Measurements from ENCODE around the gene GPRC5C. TPM values are rescaled to one million over a fixed set of nuclear protein-coding genes. Genes with fewer than 3 reads are reported as not detected.
A peak's percentile ranks its signal among the peaks of the same experiment; 100 is the strongest.

The GPRC5C gene
- total and polyA plus RNA-seq, 2 of the 13 experiments (the other 11 are each of a cell fraction or from before 2014, with no cell fraction given), result 85.6 to 300 TPM

GRCh38 chr17:74457146-74457819, 25.4 kb downstream of the GPRC5C start (continued):
- TF ChIP-seq ZNF543 (CRISPR knock-in tag; IDR thresholded peaks at IDR 0.05), result no peak
- 0 out of 2 replicates have a peak, but pooled peaks have one; percentile 19 for TF ChIP-seq PITX1 (CRISPR knock-in tag; IDR thresholded peaks at IDR 0.05)
- TF ChIP-seq ZSCAN29 (CRISPR knock-in tag; conservative IDR thresholded peaks at IDR 0.05), result no peak
- no peak for TF ChIP-seq ZNF792 (CRISPR knock-in tag; IDR thresholded peaks at IDR 0.05)
- no peak for TF ChIP-seq CREB1 (IDR thresholded peaks at IDR 0.05)
- no peak for TF ChIP-seq CREB1 (CRISPR knock-in tag; IDR thresholded peaks at IDR 0.05)
- no peak for TF ChIP-seq AKAP8 (CRISPR knock-in tag; IDR thresholded peaks at IDR 0.05)
- no peak for TF ChIP-seq SNAPC4 (CRISPR knock-in tag; IDR thresholded peaks at IDR 0.05)
- TF ChIP-seq CCDC6 (CRISPR knock-in tag; IDR thresholded peaks at IDR 0.05), result no peak
- no peak for TF ChIP-seq ZNF143 (CRISPR knock-in tag; IDR thresholded peaks at IDR 0.05)
- no peak for TF ChIP-seq ZC3H4 (CRISPR knock-in tag; IDR thresholded peaks at IDR 0.05; ENCODE audit: borderline replicate concordance)
- TF ChIP-seq ZNF780A (CRISPR knock-in tag; IDR thresholded peaks at IDR 0.05), result no peak
- 0 out of 2 replicates have a peak, but pooled peaks have one; percentile 41 for TF ChIP-seq SIN3B (IDR thresholded peaks at IDR 0.05; ENCODE audit: low read length)
- TF ChIP-seq MLX (CRISPR knock-in tag; IDR thresholded peaks at IDR 0.05), result no peak
- TF ChIP-seq MTERF4 (CRISPR knock-in tag; IDR thresholded peaks at IDR 0.05), result no peak
- 0 out of 2 replicates have a peak, but pooled peaks have one; percentile 47 for TF ChIP-seq KLF6 (CRISPR knock-in tag; IDR thresholded peaks at IDR 0.05)
- TF ChIP-seq RBM22 (optimal IDR thresholded peaks at IDR 0.05; ENCODE audit: low read length), result no peak
- no peak for TF ChIP-seq ADNP (CRISPR knock-in tag; IDR thresholded peaks at IDR 0.05)
- TF ChIP-seq RFX3 (CRISPR knock-in tag; IDR thresholded peaks at IDR 0.05), result no peak
- no peak for TF ChIP-seq PTBP1 (IDR thresholded peaks at IDR 0.05; ENCODE audit: low read depth, low read length, poor library complexity, severe bottlenecking)
- TF ChIP-seq JUN (CRISPR knock-in tag; IDR thresholded peaks at IDR 0.05), result no peak
- no peak for TF ChIP-seq THAP7 (CRISPR knock-in tag; IDR thresholded peaks at IDR 0.05)
- peak; percentile 41; the same call in 1 of the 2 replicates for TF ChIP-seq GATAD2A (CRISPR knock-in tag; IDR thresholded peaks at IDR 0.05)
- TF ChIP-seq KDM3A (CRISPR knock-in tag; IDR thresholded peaks at IDR 0.05; ENCODE audit: low read depth), result no peak

All from HepG2 (cell line).